ENCODE results near the gene HIPK2. TPM values are rescaled to one million over a fixed set of nuclear protein-coding genes. Genes with fewer than 3 reads are reported as not detected.

HIPK2 gene
- total RNA-seq, 1 donor from 2014 or later, result 23.0 TPM

GRCh38 chr7:139619367-139619657 lies 158.5 kb downstream of the HIPK2 start:
- Mint-ChIP-seq H3K4me1 (no peaks in the 10 kb centered on the region), H3K36me3 (ENCODE audit: low read depth) (peaks cover 27% of the 10 kb centered on the region), H3K9me3 (no peaks in the 10 kb centered on the region), H3K4me3 (no peak overlapping the region), H3K27me3 (no peaks in the 10 kb centered on the region), H3K27ac (no peak overlapping the region)
- intact Hi-C loops (cut with micrococcal nuclease), result loop anchor here (1.0 kb wide), 1 partner anchor 385 kb away; no protein-coding TSS in a partner anchor
- POLR2A ChIA-PET, result no interaction called here
- CTCF ChIA-PET, result interaction anchor here (0.7 to 4.2 kb wide), 6 partner anchors 18 to 387 kb away, joined by 3 to 26 read pairs (median 5); no protein-coding TSS in a partner anchor
- DNase-seq (no peak), ATAC-seq (ENCODE audit: low read depth) (no peak)
- TF ChIP-seq CTCF (IDR thresholded peaks at IDR 0.05), result no peak

GRCh38 chr7:139618482-139619366 lies 159.1 kb downstream of the HIPK2 start:
- Mint-ChIP-seq H3K27me3 (no peaks in the 10 kb centered on the region), H3K4me1 (no peaks in the 10 kb centered on the region), H3K9me3 (no peaks in the 10 kb centered on the region), H3K36me3 (ENCODE audit: low read depth) (peaks cover 30% of the 10 kb centered on the region), H3K4me3 (no peak overlapping the region), H3K27ac (no peak overlapping the region)
- ChIA-PET CTCF (interaction anchor here (0.8 to 4.2 kb wide), 7 partner anchors 13 to 388 kb away, joined by 3 to 26 read pairs (median 5); no protein-coding TSS in a partner anchor), POLR2A (interaction anchor here (0.6 kb wide), 1 partner anchor 242 kb away, joined by 3 read pairs; no protein-coding TSS in a partner anchor)
- no peak for DNase-seq
- TF ChIP-seq CTCF (IDR thresholded peaks at IDR 0.05), result no peak
- intact Hi-C loops (cut with micrococcal nuclease), result loop anchor here (1.0 kb wide), 1 partner anchor 386 kb away; no protein-coding TSS in a partner anchor
- ATAC-seq (ENCODE audit: low read depth), result no peak

- no peak for TF ChIP-seq CTCF (IDR thresholded peaks at IDR 0.05)
- Mint-ChIP-seq H3K4me3 (no peak overlapping the region), H3K9me3 (no peaks in the 10 kb centered on the region), H3K36me3 (ENCODE audit: low read depth) (peaks cover 39% of the 10 kb centered on the region), H3K4me1 (no peaks in the 10 kb centered on the region), H3K27me3 (no peaks in the 10 kb centered on the region), H3K27ac (no peak overlapping the region)
- ATAC-seq (ENCODE audit: low read depth), result no peak
- no peak for DNase-seq
- intact Hi-C loops (cut with micrococcal nuclease), result no loop called here
- POLR2A ChIA-PET, result no interaction called here
- CTCF ChIA-PET, result interaction anchor here (1.0 to 2.7 kb wide), 3 partner anchors 15 to 389 kb away, joined by 3 to 11 read pairs (median 3); no protein-coding TSS in a partner anchor
Observed at GRCh38 chr7:139617074-139617473, 160.7 kb downstream of the HIPK2 start.

GRCh38 chr7:139614886-139615285 lies 162.9 kb downstream of the HIPK2 start:
- POLR2A ChIA-PET, result interaction anchor here (0.5 kb wide), 1 partner anchor 351 kb away, joined by 3 read pairs; no protein-coding TSS in a partner anchor
- H3K4me3 Mint-ChIP-seq, result no peak overlapping the region

More at GRCh38 chr7:139614886-139615285, 162.9 kb downstream of the HIPK2 start:
- Mint-ChIP-seq H3K27ac (no peak overlapping the region), H3K36me3 (ENCODE audit: low read depth) (peaks cover 48% of the 10 kb centered on the region), H3K27me3 (no peaks in the 10 kb centered on the region), H3K4me1 (no peaks in the 10 kb centered on the region), H3K9me3 (no peaks in the 10 kb centered on the region)
- intact Hi-C loops (cut with micrococcal nuclease), result no loop called here
- DNase-seq (no peak), ATAC-seq (ENCODE audit: low read depth) (no peak)
- CTCF ChIA-PET, result no interaction called here
- TF ChIP-seq CTCF (IDR thresholded peaks at IDR 0.05), result no peak

All from activated B cell treated with CpG ODN at 0.5 μM for 24 hours (primary cell).